ENCODE measurements around the gene METTL18.

The METTL18 gene

GRCh38 chr1:169784102-169784501 lies 10.6 kb downstream of the METTL18 start:
- FAIRE-seq = no peak

GRCh38 chr1:169782596-169782995 lies 12.1 kb downstream of the METTL18 start:
- no peak for FAIRE-seq

GRCh38 chr1:169779970-169780369 lies 14.7 kb downstream of the METTL18 start:
- no peak for FAIRE-seq

DNA sequence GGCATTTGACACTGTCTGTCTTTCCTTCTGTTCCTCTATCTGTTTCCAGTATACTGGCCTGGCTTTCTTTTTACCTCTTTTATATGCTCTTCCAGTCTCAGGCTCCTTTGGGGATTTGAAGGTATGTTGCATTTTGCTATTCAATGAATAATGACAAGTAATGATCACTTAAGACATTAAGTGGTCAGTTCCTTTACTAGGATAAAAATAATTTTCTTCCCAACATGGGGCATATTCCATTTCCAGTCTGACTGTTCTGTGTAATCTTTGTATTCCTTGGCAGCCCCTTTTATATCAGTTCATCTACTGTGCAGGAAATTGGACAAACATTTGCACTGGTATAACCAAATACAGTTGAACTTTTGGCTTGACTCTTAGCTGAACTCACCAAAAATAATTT lies 15.6 kb downstream of the METTL18 start:
- FAIRE-seq = no peak

- FAIRE-seq = no peak
Measured at GRCh38 chr1:169776440-169776839, 18.3 kb downstream of the METTL18 start.

GRCh38 chr1:169768161-169768560 lies 26.5 kb downstream of the METTL18 start:
- FAIRE-seq = no peak

DNA sequence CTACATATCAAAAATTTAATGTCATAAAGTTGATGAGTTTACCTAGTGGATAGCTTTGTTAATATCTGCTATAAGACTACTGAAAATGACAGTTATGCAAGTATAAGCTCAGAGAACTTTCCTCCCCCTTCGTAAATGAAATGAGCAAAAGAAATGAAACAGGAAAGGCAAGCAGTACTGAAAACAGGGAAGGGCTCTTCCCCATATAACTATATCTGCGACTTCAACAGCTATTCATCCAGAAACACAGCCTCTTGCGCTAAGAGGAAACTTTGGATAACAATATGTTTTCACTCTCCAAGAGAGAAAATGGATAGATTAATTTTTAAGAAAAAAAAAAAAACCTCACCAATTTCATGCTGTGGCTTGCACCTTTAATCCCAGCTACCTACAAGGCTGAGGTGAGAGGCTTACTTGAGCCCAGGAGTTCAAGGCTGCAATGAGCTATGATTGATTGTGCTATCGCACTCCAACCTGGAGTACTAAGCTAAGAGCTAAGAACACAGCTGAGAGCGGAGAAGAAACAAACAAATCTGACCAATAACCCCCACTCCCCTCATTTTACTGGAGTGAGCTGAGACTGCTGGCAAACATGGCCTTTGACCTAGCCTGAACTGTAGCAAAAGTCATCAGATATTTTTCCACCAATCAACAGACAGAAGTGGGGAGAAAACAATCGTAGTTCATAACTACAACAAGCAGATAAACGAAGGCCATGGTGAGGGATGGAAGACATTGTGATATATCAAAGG lies 29.0 kb downstream of the METTL18 start:
- FAIRE-seq = no peak

GRCh38 chr1:169764919-169765318 lies 29.8 kb downstream of the METTL18 start:
- no peak for FAIRE-seq

GRCh38 chr1:169762699-169763098 lies 32.0 kb downstream of the METTL18 start:
- FAIRE-seq = no peak

DNA sequence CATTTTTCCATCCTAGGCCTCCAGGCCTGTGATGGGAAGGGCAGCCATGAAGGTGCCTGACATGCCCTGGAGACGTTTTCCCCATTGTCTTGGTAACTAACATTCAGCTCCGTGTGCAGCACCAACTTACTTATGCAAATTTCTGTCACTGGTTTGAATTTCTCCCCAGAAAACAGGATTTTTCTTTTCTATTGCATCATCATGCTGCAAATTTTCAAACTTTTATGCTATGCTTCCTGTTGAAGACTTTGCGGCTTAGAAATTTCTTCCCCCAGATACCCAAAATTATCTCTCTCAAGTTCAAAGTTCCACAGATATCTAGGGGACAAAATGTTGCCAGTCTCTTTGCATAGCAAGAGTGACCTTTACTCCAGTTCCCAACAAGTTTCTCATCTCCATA lies 35.7 kb downstream of the METTL18 start:
- no peak for FAIRE-seq

DNA sequence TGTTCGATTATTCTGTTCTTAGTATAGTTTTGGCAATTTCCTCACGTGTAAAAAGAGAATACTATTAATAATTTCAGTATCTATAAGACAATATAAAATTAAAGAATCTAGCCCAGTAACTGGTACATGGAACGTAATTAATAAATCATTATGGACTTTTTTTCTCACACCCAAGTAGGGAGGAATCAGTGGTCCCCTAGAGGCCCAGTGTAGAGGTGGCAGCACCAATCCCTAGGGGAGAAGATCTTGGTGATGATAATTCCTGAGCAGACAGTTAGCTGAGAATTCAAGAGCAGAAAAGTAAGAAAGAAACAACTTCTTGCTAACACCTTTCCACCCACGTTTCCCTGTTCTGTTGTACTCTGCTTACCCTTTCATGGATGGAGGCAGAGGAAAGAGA lies 41.2 kb downstream of the METTL18 start:
- FAIRE-seq = peak; percentile 6

GRCh38 chr1:169750041-169750440 lies 44.7 kb downstream of the METTL18 start:
- FAIRE-seq = no peak

GRCh38 chr1:169746550-169746949 lies 48.2 kb downstream of the METTL18 start:
- no peak for FAIRE-seq

DNA sequence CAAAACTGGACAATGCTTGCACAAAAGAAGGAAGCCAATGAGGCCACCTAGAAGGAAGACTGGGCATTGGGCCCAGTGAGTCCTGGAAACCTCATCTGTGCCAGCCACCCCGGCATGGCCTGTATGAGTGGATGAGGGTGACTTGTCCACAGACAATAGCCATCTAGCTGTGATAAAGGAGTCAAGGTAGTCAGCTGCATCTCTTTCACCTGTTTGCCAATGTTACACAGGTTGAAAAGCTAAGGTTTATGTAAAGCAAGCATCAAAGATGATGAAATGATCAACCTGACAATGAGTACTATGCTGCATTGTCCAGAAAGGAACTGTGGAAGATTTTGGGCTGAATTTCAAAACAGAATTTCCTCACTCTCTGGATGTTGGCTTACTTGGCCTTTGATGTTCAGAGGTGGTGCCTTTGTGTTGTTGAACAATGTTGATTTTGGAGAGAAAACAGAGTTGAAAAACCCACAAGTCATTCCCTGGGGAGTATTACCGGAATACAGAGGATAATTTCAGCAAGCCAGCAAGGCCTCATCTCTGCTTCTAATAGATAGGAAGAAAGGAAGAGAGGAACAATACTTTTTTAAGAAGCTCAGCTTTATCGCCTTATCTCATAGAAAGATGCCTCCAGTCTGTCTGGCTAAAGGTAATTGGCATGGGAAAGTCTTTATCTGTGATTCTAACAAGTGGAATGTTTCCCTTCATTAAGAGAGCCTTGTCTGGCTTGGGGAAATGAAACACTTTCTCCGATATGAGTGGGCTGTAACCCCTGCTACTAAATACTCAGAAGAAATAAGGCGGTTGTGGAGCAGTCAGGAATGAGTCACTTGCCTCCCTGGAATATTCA lies 49.5 kb downstream of the METTL18 start:
- no peak for FAIRE-seq
